Rectal smooth muscle tissue (tissue), 1 donor: ENCODE results near the gene PREX1.

ENCODE experiments used
- H3K27ac ChIP-seq: one replicate; pipeline ENCODE4 v1.7.0; 2013; ENCODE audit warnings: low read depth, low read length, inconsistent platforms
- H3K27me3 ChIP-seq: one replicate; pipeline ENCODE4 v1.7.0; 2013; ENCODE audit warnings: low read length; ENCODE audit not compliant: control insufficient read depth, insufficient read depth
- H3K36me3 ChIP-seq: one replicate; pipeline ENCODE4 v1.7.0; 2013; ENCODE audit warnings: low read length; ENCODE audit not compliant: control insufficient read depth, insufficient read depth
- H3K4me1 ChIP-seq: one replicate; pipeline ENCODE4 v1.7.0; 2013; ENCODE audit warnings: low read length; ENCODE audit not compliant: control insufficient read depth, insufficient read depth
- H3K4me3 ChIP-seq: one replicate; pipeline ENCODE4 v1.7.0; 2013; ENCODE audit warnings: low read length
- H3K9ac ChIP-seq: one replicate; pipeline ENCODE4 v1.7.0; 2013; ENCODE audit warnings: low read length

PREX1 gene

GRCh38 chr20:48730977-48731376 is 96.8 kb downstream of the PREX1 start:
- no peaks in the 10 kb centered on the region for H3K4me1 ChIP-seq
- H3K36me3 ChIP-seq, result peaks cover 7% of the 10 kb centered on the region
- H3K9ac ChIP-seq, result no peak overlapping the region

GRCh38 chr20:48729538-48729937 is 98.3 kb downstream of the PREX1 start:
- H3K27ac ChIP-seq, result no peak overlapping the region
- H3K4me3 ChIP-seq, result no peak overlapping the region
- no peaks in the 10 kb centered on the region for H3K27me3 ChIP-seq
- H3K4me1 ChIP-seq, result no peaks in the 10 kb centered on the region
- H3K9ac ChIP-seq, result no peak overlapping the region
- H3K36me3 ChIP-seq, result peaks cover 6% of the 10 kb centered on the region

More at GRCh38 chr20:48730977-48731376, 96.8 kb downstream of the PREX1 start:
- Histone ChIP-seq H3K27me3 (peaks cover 3% of the 10 kb centered on the region), H3K27ac (no peak overlapping the region), H3K4me3 (no peak overlapping the region)

- Histone ChIP-seq H3K27me3 (no peaks in the 10 kb centered on the region), H3K4me1 (peaks cover 2% of the 10 kb centered on the region), H3K27ac (peak overlapping the region; percentile 27), H3K4me3 (no peak overlapping the region), H3K9ac (no peak overlapping the region), H3K36me3 (peaks cover 2% of the 10 kb centered on the region)
Measured at GRCh38 chr20:48728042-48728825, 99.6 kb downstream of the PREX1 start.

GRCh38 chr20:48727226-48727625 is 100.6 kb downstream of the PREX1 start:
- Histone ChIP-seq H3K36me3 (peaks cover 2% of the 10 kb centered on the region), H3K27me3 (no peaks in the 10 kb centered on the region), H3K9ac (no peak overlapping the region), H3K4me1 (peaks cover 2% of the 10 kb centered on the region), H3K27ac (no peak overlapping the region), H3K4me3 (no peak overlapping the region)

GRCh38 chr20:48725555-48725991 is 102.2 kb downstream of the PREX1 start:
- H3K4me1 ChIP-seq, result peaks cover 4% of the 10 kb centered on the region
- H3K27me3 ChIP-seq, result no peaks in the 10 kb centered on the region
- no peak overlapping the region for H3K27ac ChIP-seq
- peaks cover 2% of the 10 kb centered on the region for H3K36me3 ChIP-seq
- H3K9ac ChIP-seq, result no peak overlapping the region
- no peak overlapping the region for H3K4me3 ChIP-seq

- no peak overlapping the region for H3K27ac ChIP-seq
- no peak overlapping the region for H3K9ac ChIP-seq
- peaks cover 2% of the 10 kb centered on the region for H3K36me3 ChIP-seq
- no peak overlapping the region for H3K4me3 ChIP-seq
- H3K27me3 ChIP-seq, result no peaks in the 10 kb centered on the region
- H3K4me1 ChIP-seq, result peaks cover 4% of the 10 kb centered on the region
Measured at GRCh38 chr20:48724891-48725554, 102.8 kb downstream of the PREX1 start.

GRCh38 chr20:48724382-48724781 is 103.4 kb downstream of the PREX1 start:
- no peak overlapping the region for H3K27ac ChIP-seq
- H3K4me1 ChIP-seq, result peaks cover 4% of the 10 kb centered on the region
- no peak overlapping the region for H3K9ac ChIP-seq
- H3K4me3 ChIP-seq, result no peak overlapping the region
- no peaks in the 10 kb centered on the region for H3K27me3 ChIP-seq
- H3K36me3 ChIP-seq, result peaks cover 2% of the 10 kb centered on the region

DNA sequence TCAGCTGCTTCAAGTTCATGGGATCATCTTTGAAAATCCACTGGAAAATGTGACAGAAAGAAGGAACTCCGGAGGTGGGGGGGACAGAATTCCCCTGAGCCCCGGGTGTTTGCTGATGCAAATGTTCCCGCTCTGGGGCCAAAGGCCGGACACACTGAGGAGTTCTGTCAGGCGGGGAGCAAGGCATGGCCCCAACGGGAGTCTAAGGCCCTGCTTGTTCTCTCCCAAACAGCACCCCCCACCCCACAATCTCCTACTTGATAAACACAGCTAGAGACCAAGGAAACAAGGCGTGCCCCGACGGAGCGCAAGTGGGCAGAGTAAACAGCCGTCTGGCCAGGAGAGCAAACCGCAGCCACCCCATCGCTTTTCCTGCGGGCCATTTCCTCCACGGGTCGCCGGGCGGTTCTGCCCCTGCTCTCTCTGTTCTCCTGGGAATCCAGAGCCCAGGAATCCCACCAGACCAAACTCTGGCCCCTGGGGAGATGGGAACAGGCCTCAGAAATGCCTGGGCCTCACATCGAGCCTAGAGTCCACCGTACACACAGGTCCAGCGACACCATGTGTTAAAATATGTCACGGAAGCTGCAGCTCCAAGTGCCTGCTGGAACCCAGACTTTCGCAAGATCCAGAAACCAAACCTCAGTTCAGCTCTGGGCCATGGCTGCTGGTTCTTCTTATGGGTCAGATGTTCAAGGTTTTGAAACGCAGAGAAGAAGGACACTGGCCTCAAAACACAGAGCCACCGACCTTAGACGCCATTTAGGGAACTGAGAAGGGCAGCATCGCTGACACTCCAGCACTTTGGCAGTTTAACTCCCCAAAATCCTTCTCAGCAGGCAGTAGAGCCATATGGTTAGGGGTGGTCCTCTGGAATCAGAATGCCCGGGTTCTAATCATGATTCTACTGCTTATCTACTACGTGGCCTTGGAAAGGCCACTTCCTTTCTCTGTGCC is 104.2 kb downstream of the PREX1 start:
- H3K9ac ChIP-seq, result no peak overlapping the region
- peak overlapping the region; percentile 49 for H3K27ac ChIP-seq
- peaks cover 4% of the 10 kb centered on the region for H3K4me1 ChIP-seq

GRCh38 chr20:48722737-48723191 is 105.0 kb downstream of the PREX1 start:
- Histone ChIP-seq H3K9ac (no peak overlapping the region), H3K36me3 (peaks cover 2% of the 10 kb centered on the region), H3K4me1 (peaks cover 4% of the 10 kb centered on the region), H3K4me3 (no peak overlapping the region), H3K27ac (peak overlapping the region; percentile 49), H3K27me3 (no peaks in the 10 kb centered on the region)

More for the DNA sequence above, 104.2 kb downstream of the PREX1 start:
- no peak overlapping the region for H3K4me3 ChIP-seq
- H3K27me3 ChIP-seq, result no peaks in the 10 kb centered on the region
- peaks cover 2% of the 10 kb centered on the region for H3K36me3 ChIP-seq

GRCh38 chr20:48722002-48722731 is 105.6 kb downstream of the PREX1 start:
- no peak overlapping the region for H3K4me3 ChIP-seq

DNA sequence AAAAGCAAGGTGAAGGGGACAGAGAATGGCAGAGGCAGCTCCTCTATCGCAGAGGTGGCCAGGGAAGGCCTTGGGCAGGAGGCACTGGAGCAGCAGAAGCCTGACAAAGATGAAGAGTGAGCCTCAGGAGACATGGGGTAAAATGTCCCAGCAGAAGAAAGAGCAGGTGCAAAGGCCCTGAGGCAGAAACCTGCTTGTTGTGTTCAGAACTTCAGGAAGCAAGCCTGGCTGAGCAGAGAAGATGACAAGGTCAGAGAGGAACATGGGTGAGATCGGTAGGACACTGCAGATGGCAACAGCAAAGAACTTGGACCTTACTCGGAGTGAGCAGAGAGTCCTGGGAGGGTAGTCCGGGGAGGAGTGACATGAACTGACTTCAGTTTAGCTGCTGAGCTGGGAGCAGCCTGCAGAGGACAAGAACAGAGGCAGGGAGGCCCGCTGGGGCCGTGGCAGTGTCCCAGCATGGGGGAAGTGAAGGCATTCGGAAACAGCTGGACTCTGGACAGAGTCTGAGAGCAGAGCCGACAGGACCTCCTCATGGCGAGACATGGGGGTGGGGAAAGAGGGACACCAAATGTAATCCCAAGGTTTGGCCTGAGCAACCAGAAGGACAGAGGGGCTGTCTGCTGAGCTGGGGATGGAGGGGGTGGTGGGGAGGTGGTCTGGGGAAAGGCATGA is 106.3 kb downstream of the PREX1 start:
- Histone ChIP-seq H3K9ac (no peak overlapping the region), H3K36me3 (no peaks in the 10 kb centered on the region), H3K4me1 (peaks cover 4% of the 10 kb centered on the region), H3K27me3 (no peaks in the 10 kb centered on the region), H3K27ac (peak overlapping the region; percentile 49), H3K4me3 (no peak overlapping the region)

More at GRCh38 chr20:48722002-48722731, 105.6 kb downstream of the PREX1 start:
- H3K4me1 ChIP-seq, result peaks cover 4% of the 10 kb centered on the region
- H3K27me3 ChIP-seq, result no peaks in the 10 kb centered on the region
- H3K36me3 ChIP-seq, result no peaks in the 10 kb centered on the region
- peak overlapping the region; percentile 49 for H3K27ac ChIP-seq
- no peak overlapping the region for H3K9ac ChIP-seq
